HG03066 (cell line): ENCODE measurements around the gene CPSF3.
"Not testable (repeated sequence)": the region's sequence is repeated elsewhere in the genome, so short reads cannot be mapped to it uniquely, and the experiment has no call there.

Source experiments
- ATAC-seq: cut with Tn5 transposase; IDR thresholded peaks from one replicate; pipeline ENCODE4 v1.9.1; 2021; ENCODE audit warnings: low read depth; ENCODE audit not compliant: unreplicated experiment

The CPSF3 gene

GRCh38 chr2:9392898-9393765 lies 30.3 kb upstream of the CPSF3 start:
- ATAC-seq = no peak

DNA sequence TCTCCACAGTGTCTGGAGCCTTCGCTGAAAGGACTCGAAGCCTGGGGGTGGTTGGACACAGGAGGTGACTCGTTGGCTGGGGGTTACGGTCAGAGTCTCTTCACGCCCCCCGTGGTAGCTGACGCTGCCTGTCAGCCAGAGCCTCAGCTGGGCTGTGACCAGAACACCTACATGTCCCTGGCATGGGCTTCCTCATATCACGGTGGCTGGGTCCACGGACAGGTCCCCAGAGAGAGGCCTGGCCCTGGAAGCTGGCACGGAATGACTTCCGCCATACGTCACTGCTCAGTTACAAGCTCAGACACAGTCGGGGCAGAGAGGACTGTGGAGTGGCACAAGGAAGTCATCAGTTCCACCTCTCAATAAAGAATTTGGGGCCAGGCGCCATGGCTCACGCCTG lies 28.6 kb upstream of the CPSF3 start:
- ATAC-seq = no peak

DNA sequence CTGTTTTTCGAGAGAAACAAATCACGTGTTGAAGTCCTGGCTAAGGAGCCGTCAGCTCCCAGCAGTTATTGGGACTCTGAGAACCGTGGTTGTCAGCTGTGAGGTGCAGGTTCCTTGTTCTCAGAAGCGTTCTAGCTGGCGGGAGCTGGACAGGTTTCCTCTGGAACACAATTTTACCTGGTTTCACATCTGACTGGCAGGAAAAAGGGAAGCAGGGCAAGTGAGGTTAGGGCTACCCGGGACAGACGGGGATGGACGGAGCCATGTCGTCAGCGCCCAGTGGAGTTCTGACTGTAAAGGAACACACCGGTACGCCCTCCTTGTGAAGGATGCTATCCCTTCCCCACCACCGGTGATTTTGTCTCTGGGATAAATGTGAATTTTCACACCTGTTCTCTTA lies 26.3 kb upstream of the CPSF3 start:
- no peak for ATAC-seq

- ATAC-seq = not testable (repeated sequence)
Measured at GRCh38 chr2:9398251-9398650, 25.2 kb upstream of the CPSF3 start.

DNA sequence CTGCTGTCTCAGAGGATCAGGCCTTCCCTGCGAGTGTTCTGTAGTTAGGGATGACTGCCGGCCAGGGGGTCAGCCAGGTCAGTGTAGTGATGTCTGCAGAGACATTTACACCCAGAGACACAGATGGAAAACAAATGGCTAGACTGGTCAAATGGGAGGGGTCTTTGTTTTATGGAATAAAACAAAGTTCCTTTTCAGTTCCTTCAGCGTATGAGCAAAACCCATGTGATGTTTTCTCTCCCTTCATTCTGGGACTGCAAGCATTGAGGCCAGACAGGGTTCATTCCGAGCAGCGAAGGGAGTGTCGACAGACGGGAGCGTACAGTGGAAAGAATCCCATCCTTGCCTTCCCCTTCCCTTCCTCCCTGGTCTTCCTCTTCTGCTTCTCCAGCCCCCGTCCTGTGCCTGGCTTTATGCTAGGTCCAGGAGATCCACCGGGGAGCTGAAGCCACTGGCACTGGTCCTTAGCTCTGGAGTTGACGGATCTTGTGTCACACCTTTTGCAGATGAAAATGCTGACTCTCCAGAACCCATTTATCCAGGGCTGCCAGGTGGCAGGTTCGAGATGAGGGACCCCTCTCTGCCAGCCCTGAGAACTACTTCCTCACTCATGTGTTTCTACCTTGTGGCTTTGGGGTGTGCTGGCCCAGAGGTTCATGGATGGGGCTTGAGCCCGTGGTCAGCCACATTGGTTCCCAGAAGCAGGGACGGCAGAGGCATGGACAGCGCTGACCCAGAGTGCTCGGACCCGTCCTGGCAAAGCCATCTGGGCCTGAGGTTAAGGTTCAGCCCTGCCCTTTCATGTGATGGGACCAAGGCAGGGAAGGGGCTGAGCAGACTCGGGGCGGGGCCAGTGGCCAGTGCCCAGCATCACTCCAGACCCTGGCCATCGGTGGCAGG lies 24.3 kb upstream of the CPSF3 start:
- ATAC-seq = no peak

- no peak for ATAC-seq
Measured at GRCh38 chr2:9400268-9401058, 23.0 kb upstream of the CPSF3 start.

GRCh38 chr2:9401059-9401547 lies 22.4 kb upstream of the CPSF3 start:
- ATAC-seq = no peak

- ATAC-seq = no peak
Measured at GRCh38 chr2:9401646-9402371, 21.6 kb upstream of the CPSF3 start.

DNA sequence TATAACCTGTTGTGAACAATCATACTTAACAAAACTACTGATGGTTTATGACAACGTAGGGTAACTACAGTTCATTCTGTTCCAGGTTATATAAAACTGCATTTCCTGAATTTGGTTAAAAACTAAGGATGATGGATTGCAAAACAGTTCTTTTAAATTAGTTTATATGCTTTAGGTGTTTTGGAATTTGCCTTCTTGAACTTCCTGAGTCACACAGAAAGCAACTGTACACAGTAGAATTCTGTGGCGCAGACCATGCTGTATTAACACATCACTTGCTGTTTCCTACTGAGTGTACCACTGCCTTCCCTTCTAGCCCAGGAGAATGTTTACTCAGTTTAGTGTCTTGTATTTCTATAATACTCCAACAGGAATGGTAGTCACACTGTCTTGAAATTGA lies 19.5 kb upstream of the CPSF3 start:
- ATAC-seq = no peak

GRCh38 chr2:9404451-9404850 lies 19.0 kb upstream of the CPSF3 start:
- ATAC-seq = no peak

DNA sequence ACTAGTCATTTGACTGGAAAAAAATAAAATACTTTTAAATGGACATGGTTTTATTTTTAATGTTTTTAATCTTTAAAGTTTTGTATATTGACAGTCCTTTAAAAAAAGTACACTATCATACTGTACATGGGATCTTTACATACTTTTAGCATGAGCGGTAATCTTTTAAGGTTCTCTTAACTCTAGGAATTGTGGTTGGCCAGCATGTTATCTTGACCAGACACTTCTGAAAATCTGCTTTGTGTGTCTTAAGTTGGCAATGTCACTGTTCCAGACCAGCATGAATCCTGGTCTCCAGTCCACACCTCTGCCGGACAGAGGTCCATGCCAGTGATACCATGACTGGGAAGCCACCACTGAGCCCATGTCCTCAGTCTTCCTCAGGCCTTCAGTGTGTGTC lies 17.8 kb upstream of the CPSF3 start:
- ATAC-seq = no peak

DNA sequence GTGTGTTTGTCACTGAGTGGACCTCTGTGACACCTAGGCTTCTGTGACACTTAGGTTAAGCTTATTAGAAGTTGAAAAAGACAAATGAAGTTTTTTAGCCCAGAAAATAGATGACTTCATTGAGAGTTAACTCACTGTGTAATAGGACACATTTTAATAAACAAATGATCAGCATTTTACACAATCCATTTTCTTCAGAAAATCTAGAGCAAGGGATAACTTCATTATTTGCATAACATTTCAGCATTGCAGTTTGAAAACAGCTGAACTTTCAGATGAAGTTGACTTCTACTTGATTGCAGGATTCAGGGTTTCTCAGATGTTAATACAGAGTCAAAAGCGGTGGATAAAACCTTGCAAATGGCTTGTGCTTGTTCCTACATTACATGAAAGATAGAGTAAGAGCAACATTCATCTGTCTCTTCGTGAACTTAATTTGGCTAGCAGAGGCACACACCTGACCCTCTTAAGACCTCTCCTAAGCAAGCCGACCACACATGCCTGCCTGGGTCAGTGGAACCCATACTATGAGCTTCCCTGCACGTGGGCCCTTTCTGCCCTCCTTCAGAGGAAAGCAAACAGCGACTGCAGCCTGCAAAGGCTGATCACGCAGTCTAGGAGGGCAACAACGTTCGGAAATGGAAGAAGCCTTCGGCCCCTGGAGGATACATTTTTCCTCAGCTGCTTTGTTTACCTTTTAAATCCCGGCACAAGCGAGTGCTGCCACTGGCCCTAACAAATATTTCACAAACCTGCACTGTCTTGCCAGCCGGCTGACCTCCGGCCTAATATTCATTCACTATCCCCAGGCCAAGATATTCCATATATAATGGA lies 16.7 kb upstream of the CPSF3 start:
- no peak for ATAC-seq

- no peak for ATAC-seq
Measured at GRCh38 chr2:9407363-9407811, 16.1 kb upstream of the CPSF3 start.

- ATAC-seq = no peak
Measured at GRCh38 chr2:9408641-9409151, 14.8 kb upstream of the CPSF3 start.

DNA sequence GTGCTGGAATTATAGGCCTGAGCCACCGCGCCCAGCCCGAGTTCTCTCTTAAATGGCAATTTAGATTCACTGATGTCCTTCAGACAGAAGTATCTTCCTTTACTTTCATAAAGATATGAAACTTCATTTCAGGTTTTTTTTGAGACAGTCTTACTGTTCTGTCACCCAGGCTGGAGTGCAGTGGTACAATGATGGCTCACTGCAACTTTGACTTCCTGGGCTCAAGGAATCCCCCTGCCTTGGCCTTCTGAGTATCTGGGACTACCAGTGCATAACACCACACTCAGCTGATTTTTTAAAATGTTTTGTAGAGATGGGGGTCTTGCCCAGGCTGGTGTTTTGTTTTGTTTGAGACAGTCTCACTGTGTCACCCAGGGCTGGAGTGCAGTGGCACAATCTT lies 13.3 kb upstream of the CPSF3 start:
- ATAC-seq = no peak

- ATAC-seq = no peak
Measured at GRCh38 chr2:9412781-9413180, 10.7 kb upstream of the CPSF3 start.

- ATAC-seq = no peak
Measured at GRCh38 chr2:9415516-9416169, 7.8 kb upstream of the CPSF3 start.

DNA sequence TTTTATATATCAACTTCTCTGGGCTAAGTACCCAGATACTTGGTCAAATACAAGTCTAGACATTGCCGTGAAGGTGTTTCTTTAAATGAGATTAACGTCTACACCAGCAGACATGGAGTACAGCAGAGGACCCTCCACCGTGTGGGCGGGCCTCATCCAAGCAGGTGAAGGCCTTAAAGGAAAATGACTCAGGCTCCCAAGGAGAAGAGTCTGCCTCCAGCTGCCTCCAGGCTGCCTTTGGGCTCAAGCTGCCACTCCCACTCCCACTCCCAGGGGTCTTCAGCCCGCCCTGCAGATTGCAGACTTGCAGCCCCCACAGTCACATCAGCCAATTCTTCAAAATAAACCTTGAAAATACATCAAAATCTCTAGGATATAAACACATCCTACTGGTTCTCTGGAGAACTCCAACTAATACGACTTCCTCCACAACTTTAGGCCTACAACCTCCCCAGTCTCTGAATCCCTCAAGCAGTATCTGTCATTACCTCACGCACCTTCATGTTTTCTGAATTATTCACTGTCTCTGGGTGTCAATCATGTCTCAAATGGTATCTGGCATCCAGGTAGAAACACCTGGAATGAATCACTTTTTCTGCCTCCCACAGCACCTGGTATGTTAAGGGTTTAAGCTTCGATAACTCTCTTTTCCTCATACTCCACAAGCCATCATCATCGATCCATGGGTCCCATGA lies 7.0 kb upstream of the CPSF3 start:
- no peak for ATAC-seq
